Activated T-helper 1 cell treated with anti-CD3 and anti-CD28 coated beads, Interleukin-12 subunit alpha, Interleukin-12 subunit beta, Interleukin-2, Interleukin-4 antibody, amounts not matched to agents 30 ng/mL and 10 ng/mL and 1 ng/mL, durations not matched to agents 14 hours and 24 hours and 36 hours (primary cell): ENCODE measurements around the gene TNFRSF18. TPM values are rescaled to one million over a fixed set of nuclear protein-coding genes. Genes with fewer than 3 reads are reported as not detected.

ENCODE experiments used
- DNase-seq: peaks from one replicate; pipeline ENCODE4 v3.0.0; 2021; ENCODE audit warnings: low spot score
- H3K27ac Mint-ChIP-seq: one replicate; pipeline ENCODE4 v1.8.0; 2021; ENCODE audit warnings: mild to moderate bottlenecking, mixed read lengths
- H3K27me3 Mint-ChIP-seq: one replicate; pipeline ENCODE4 v1.8.0; 2022; ENCODE audit warnings: mild to moderate bottlenecking, moderate library complexity, mixed read lengths; ENCODE audit not compliant: insufficient read depth
- H3K36me3 Mint-ChIP-seq: one replicate; pipeline ENCODE4 v1.8.0; 2021; ENCODE audit warnings: low read depth, mixed read lengths
- H3K4me1 Mint-ChIP-seq: one replicate; pipeline ENCODE4 v1.8.0; 2021; ENCODE audit warnings: low read depth, mixed read lengths
- H3K4me3 Mint-ChIP-seq: one replicate; pipeline ENCODE4 v1.8.0; 2021; ENCODE audit warnings: mild to moderate bottlenecking, moderate library complexity, mixed read lengths
- H3K9me3 Mint-ChIP-seq: one replicate; pipeline ENCODE4 v1.8.0; 2021; ENCODE audit warnings: mixed read lengths
- intact Hi-C: fragments of 100-400 bp; cut with micrococcal nuclease; formaldehyde crosslinking; loops from one replicate; pipeline ENCODE4 v1.15.1; 2024
- total RNA-seq: library from RNA; stranded (reverse); gene quantifications from 2 replicates; pipeline ENCODE4 v1.2.3, GENCODE V29; 2022

The TNFRSF18 gene
- total RNA-seq, 1 donor from 2014 or later, result 356 TPM

- Mint-ChIP-seq H3K9me3 (peaks cover 1% of the 10 kb centered on the region), H3K27ac (no peak overlapping the region), H3K36me3 (no peaks in the 10 kb centered on the region), H3K4me1 (no peaks in the 10 kb centered on the region), H3K4me3 (no peak overlapping the region), H3K27me3 (no peaks in the 10 kb centered on the region)
- no peak for DNase-seq
- intact Hi-C loops, result no loop called here
Observed at GRCh38 chr1:1160281-1160930, 46.0 kb downstream of the TNFRSF18 start.

- no peak for DNase-seq
- Mint-ChIP-seq H3K27ac (no peak overlapping the region), H3K27me3 (no peaks in the 10 kb centered on the region), H3K9me3 (peaks cover 16% of the 10 kb centered on the region), H3K4me1 (peaks cover 5% of the 10 kb centered on the region), H3K4me3 (no peak overlapping the region), H3K36me3 (peaks cover 2% of the 10 kb centered on the region)
- intact Hi-C loops, result loop anchor here (1.0 kb wide), 2 partner anchors 14 to 50 kb away; no protein-coding TSS in a partner anchor
Observed at GRCh38 chr1:1157914-1158710, 48.3 kb downstream of the TNFRSF18 start.

GRCh38 chr1:1157426-1157913, 48.9 kb downstream of the TNFRSF18 start:
- intact Hi-C loops, result loop anchor here (1.0 kb wide), 2 partner anchors 13 to 51 kb away; no protein-coding TSS in a partner anchor
- Mint-ChIP-seq H3K9me3 (peaks cover 22% of the 10 kb centered on the region), H3K27me3 (no peaks in the 10 kb centered on the region), H3K27ac (peak overlapping the region; percentile 67), H3K4me1 (peaks cover 5% of the 10 kb centered on the region), H3K36me3 (peaks cover 6% of the 10 kb centered on the region), H3K4me3 (peak overlapping the region; percentile 71)
- peak; percentile 59 for DNase-seq

GRCh38 chr1:1157033-1157365, 49.4 kb downstream of the TNFRSF18 start:
- intact Hi-C loops, result loop anchor here (1.0 kb wide), 2 partner anchors 13 to 51 kb away; no protein-coding TSS in a partner anchor
- peaks cover 26% of the 10 kb centered on the region for H3K9me3 Mint-ChIP-seq
- no peak overlapping the region for H3K27ac Mint-ChIP-seq
- DNase-seq, result no peak
- peaks cover 5% of the 10 kb centered on the region for H3K4me1 Mint-ChIP-seq
- no peaks in the 10 kb centered on the region for H3K27me3 Mint-ChIP-seq
- H3K4me3 Mint-ChIP-seq, result peak overlapping the region; percentile 59
- peaks cover 7% of the 10 kb centered on the region for H3K36me3 Mint-ChIP-seq

DNA sequence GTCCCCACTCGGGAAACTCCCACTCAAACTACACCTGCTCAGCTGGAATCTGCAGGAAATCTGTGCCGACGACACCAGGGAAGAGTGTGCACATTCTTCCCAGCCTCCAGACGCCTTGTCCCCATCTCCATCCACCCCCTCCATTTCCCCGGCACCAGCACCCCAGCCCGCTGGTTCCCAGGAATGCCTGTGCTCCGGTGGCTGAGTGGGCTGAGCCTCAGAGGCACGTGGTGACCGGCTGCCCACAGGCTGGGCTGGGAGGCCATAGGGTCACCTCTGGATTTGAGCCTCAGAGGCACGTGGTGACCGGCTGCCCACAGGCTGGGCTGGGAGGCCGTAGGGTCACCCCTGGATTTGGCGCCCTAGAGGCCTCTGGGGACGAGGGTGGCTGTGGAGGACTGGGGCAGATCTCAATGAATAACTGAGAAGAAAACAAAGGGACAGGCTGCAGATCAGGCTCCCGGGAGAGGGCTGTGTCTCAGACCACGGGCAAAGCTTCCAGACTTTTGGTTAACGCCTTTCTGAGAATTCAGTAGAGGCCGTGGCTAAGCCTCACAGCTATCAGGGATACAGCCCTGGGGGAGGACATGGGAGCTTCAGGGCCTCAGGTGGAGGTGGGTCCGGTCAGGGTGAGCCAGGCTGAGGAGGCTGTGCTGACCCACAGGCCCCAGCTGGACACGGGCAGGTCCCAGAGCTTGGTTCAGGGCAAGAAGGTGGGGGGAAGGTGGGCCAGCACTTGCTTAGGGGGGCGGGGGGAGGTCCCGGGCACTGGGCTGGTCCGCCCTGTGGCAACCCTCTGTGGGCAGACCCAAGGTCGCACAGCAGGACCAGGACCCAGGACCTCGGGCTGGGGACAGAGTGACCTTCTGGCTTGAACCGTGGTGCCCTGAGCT, 50.0 kb downstream of the TNFRSF18 start:
- Mint-ChIP-seq H3K36me3 (peaks cover 7% of the 10 kb centered on the region), H3K4me3 (peak overlapping the region; percentile 60), H3K9me3 (peaks cover 26% of the 10 kb centered on the region), H3K27ac (peak overlapping the region; percentile 74), H3K27me3 (no peaks in the 10 kb centered on the region), H3K4me1 (peaks cover 5% of the 10 kb centered on the region)
- intact Hi-C loops, result loop anchor here (1.0 kb wide), 2 partner anchors 12 to 52 kb away; no protein-coding TSS in a partner anchor
- DNase-seq, result no peak

DNA sequence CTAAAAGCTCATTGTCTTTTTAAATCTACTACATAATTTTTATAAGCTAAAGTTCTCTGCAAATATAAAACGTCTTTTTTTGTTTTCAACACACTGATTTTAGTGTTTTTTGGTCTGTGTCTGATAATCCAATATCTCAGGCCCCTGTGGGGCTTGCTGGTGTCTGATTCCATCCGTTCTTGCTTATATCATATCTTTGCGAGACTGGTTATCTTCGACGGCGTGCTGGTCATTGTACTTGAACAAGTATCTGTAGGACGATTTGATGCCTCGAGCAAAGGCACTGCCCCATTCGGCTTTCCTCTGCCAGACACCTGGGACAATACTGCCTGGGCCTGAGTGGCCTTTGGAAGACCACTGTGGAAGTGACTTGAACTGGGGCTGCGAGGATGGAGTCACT, 51.1 kb downstream of the TNFRSF18 start:
- DNase-seq, result no peak
- H3K9me3 Mint-ChIP-seq, result peaks cover 26% of the 10 kb centered on the region
- H3K36me3 Mint-ChIP-seq, result peaks cover 7% of the 10 kb centered on the region
- H3K27me3 Mint-ChIP-seq, result no peaks in the 10 kb centered on the region
- H3K27ac Mint-ChIP-seq, result peak overlapping the region; percentile 3
- intact Hi-C loops, result no loop called here
- H3K4me3 Mint-ChIP-seq, result no peak overlapping the region
- H3K4me1 Mint-ChIP-seq, result peaks cover 5% of the 10 kb centered on the region

GRCh38 chr1:1153874-1154273, 52.5 kb downstream of the TNFRSF18 start:
- Mint-ChIP-seq H3K4me1 (peaks cover 5% of the 10 kb centered on the region), H3K27me3 (no peaks in the 10 kb centered on the region), H3K9me3 (peaks cover 26% of the 10 kb centered on the region), H3K36me3 (peaks cover 7% of the 10 kb centered on the region), H3K27ac (no peak overlapping the region), H3K4me3 (no peak overlapping the region)
- no peak for DNase-seq
- intact Hi-C loops, result no loop called here

Other genes starting within 250 kb of the TNFRSF18 start
- gene NOC2L, start 247.3 kb downstream of the TNFRSF18 start, total RNA-seq, result 180 TPM in 2 replicates
- 47.3 and 49.7 TPM in 2 replicates for gene KLHL17, start 246.0 kb downstream of the TNFRSF18 start, total RNA-seq
- gene PLEKHN1, start 240.1 kb downstream of the TNFRSF18 start, total RNA-seq, result 1.7 and 1.8 TPM in 2 replicates
- not detected in 2 replicates for gene PERM1, start 224.5 kb downstream of the TNFRSF18 start, total RNA-seq
- 1.8 and 2.9 TPM in 2 replicates for gene HES4, start 206.5 kb downstream of the TNFRSF18 start, total RNA-seq
- 52.9 and 53.7 TPM in 2 replicates for gene ISG15, start 193.1 kb downstream of the TNFRSF18 start, total RNA-seq
- gene AGRN, start 186.5 kb downstream of the TNFRSF18 start, total RNA-seq, result 25.8 and 30.3 TPM in 2 replicates
- 0.10 TPM in 1 of 2 replicates, not detected in the other for gene RNF223, start 132.3 kb downstream of the TNFRSF18 start, total RNA-seq
- 30.0 and 30.3 TPM in 2 replicates for gene C1orf159, start 90.5 kb downstream of the TNFRSF18 start, total RNA-seq
- 0.10 and 0.15 TPM in 2 replicates for gene TTLL10, start 32.7 kb downstream of the TNFRSF18 start, total RNA-seq
- 788 and 811 TPM in 2 replicates for gene TNFRSF4, start 7.6 kb upstream of the TNFRSF18 start, total RNA-seq
- 202 TPM in 2 replicates for gene SDF4, start 25.4 kb upstream of the TNFRSF18 start, total RNA-seq
- gene B3GALT6, start 25.6 kb upstream of the TNFRSF18 start, total RNA-seq, result 45.9 and 46.3 TPM in 2 replicates
- 2.2 and 4.1 TPM in 2 replicates for gene C1QTNF12, start 40.1 kb upstream of the TNFRSF18 start, total RNA-seq
- gene UBE2J2, start 67.3 kb upstream of the TNFRSF18 start, total RNA-seq, result 95.6 and 99.5 TPM in 2 replicates
- 2.5 TPM in 2 replicates for gene SCNN1D, start 73.8 kb upstream of the TNFRSF18 start, total RNA-seq
- 47.7 and 55.1 TPM in 2 replicates for gene ACAP3, start 101.3 kb upstream of the TNFRSF18 start, total RNA-seq
- 34.6 and 36.8 TPM in 2 replicates for gene PUSL1, start 102.0 kb upstream of the TNFRSF18 start, total RNA-seq
- 144 and 147 TPM in 2 replicates for gene INTS11, start 118.1 kb upstream of the TNFRSF18 start, total RNA-seq
- 13.6 and 14.6 TPM in 2 replicates for gene CPTP, start 118.2 kb upstream of the TNFRSF18 start, total RNA-seq
- 0.22 and 0.34 TPM in 2 replicates for gene TAS1R3, start 124.7 kb upstream of the TNFRSF18 start, total RNA-seq
- gene DVL1, start 142.8 kb upstream of the TNFRSF18 start, total RNA-seq, result 66.5 and 72.2 TPM in 2 replicates
- gene MXRA8, start 152.0 kb upstream of the TNFRSF18 start, total RNA-seq, result 0.18 and 0.20 TPM in 2 replicates
- 147 and 148 TPM in 2 replicates for gene AURKAIP1, start 168.6 kb upstream of the TNFRSF18 start, total RNA-seq
- gene CCNL2, start 192.7 kb upstream of the TNFRSF18 start, total RNA-seq, result 138 and 139 TPM in 2 replicates
- 184 and 205 TPM in 2 replicates for gene MRPL20, start 200.7 kb upstream of the TNFRSF18 start, total RNA-seq
- gene ANKRD65, start 214.7 kb upstream of the TNFRSF18 start, total RNA-seq, result 0.10 TPM in 1 of 2 replicates, not detected in the other
- 5.5 and 5.8 TPM in 2 replicates for gene VWA1, start 229.1 kb upstream of the TNFRSF18 start, total RNA-seq
- 0.57 and 1.0 TPM in 2 replicates for gene ATAD3C, start 243.1 kb upstream of the TNFRSF18 start, total RNA-seq